Astrocyte (in vitro differentiated cells and primary cell): ENCODE results near the gene ACKR2.

ENCODE experiments used
- EZH2 ChIP-seq: IDR thresholded peaks from 2 replicates; pipeline ENCODE4 v1.6.1; 2012; ENCODE audit warnings: mild to moderate bottlenecking, low read length, inconsistent platforms; ENCODE audit not compliant: insufficient read depth
- TF ChIP-seq, protein P1 (sequence below): IDR thresholded peaks from 2 replicates; pipeline ENCODE4 v1.5.1; 2011; ENCODE audit warnings: low read depth, mild to moderate bottlenecking, inconsistent platforms, low read length, moderate library complexity; ENCODE audit not compliant: insufficient read depth

- TF ChIP-seq, protein P1, sequence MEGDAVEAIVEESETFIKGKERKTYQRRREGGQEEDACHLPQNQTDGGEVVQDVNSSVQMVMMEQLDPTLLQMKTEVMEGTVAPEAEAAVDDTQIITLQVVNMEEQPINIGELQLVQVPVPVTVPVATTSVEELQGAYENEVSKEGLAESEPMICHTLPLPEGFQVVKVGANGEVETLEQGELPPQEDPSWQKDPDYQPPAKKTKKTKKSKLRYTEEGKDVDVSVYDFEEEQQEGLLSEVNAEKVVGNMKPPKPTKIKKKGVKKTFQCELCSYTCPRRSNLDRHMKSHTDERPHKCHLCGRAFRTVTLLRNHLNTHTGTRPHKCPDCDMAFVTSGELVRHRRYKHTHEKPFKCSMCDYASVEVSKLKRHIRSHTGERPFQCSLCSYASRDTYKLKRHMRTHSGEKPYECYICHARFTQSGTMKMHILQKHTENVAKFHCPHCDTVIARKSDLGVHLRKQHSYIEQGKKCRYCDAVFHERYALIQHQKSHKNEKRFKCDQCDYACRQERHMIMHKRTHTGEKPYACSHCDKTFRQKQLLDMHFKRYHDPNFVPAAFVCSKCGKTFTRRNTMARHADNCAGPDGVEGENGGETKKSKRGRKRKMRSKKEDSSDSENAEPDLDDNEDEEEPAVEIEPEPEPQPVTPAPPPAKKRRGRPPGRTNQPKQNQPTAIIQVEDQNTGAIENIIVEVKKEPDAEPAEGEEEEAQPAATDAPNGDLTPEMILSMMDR = no peak
- no peak for TF ChIP-seq EZH2
Observed at GRCh38 chr3:42906848-42907183, 97.6 kb downstream of the ACKR2 start.
